ENCODE results near the gene PSMD11. TPM values are rescaled to one million over a fixed set of nuclear protein-coding genes. Genes with fewer than 3 reads are reported as not detected.
"Not testable (repeated sequence)": the region's sequence is repeated elsewhere in the genome, so short reads cannot be mapped to it uniquely, and the experiment has no call there.

Gene PSMD11
- polyA plus RNA-seq (ENCODE audit: insufficient read length), result 128 TPM
- long read RNA-seq, donor 1, full-length matches to known transcripts, result 30 of 37 reads
- long read RNA-seq, donor 1, partial matches to known transcripts, result 7 of 37 reads
- long read RNA-seq, donor 1, other reads (novel, unspliced or antisense), result 0 of 37 reads
- long read RNA-seq, donor 2, full-length matches to known transcripts, result 30 of 35 reads
- long read RNA-seq, donor 2, partial matches to known transcripts, result 5 of 35 reads
- long read RNA-seq, donor 2, other reads (novel, unspliced or antisense), result 0 of 35 reads
- long read RNA-seq, donor 3, full-length matches to known transcripts, result 14 of 14 reads
- long read RNA-seq, donor 3, partial matches to known transcripts, result 0 of 14 reads
- long read RNA-seq, donor 3, other reads (novel, unspliced or antisense), result 0 of 14 reads
- long read RNA-seq, donor 4, partial matches to known transcripts, result 5 of 6 reads
- long read RNA-seq, donor 4, other reads (novel, unspliced or antisense), result 0 of 6 reads
- long read RNA-seq, donor 5, full-length matches to known transcripts, result 36 of 41 reads
- long read RNA-seq, donor 5, partial matches to known transcripts, result 5 of 41 reads
- long read RNA-seq, donor 5, other reads (novel, unspliced or antisense), result 0 of 41 reads
- long read RNA-seq, donor 6, full-length matches to known transcripts, result 25 of 25 reads
- long read RNA-seq, donor 6, partial matches to known transcripts, result 0 of 25 reads
- long read RNA-seq, donor 6, other reads (novel, unspliced or antisense), result 0 of 25 reads
- long read RNA-seq, donor 7, full-length matches to known transcripts, result 48 of 48 reads
- long read RNA-seq, donor 7, partial matches to known transcripts, result 0 of 48 reads
- long read RNA-seq, donor 7, other reads (novel, unspliced or antisense), result 0 of 48 reads
- long read RNA-seq, donor 8, full-length matches to known transcripts, result 22 of 22 reads
- long read RNA-seq, donor 8, partial matches to known transcripts, result 0 of 22 reads
- long read RNA-seq, donor 8, other reads (novel, unspliced or antisense), result 0 of 22 reads

DNA sequence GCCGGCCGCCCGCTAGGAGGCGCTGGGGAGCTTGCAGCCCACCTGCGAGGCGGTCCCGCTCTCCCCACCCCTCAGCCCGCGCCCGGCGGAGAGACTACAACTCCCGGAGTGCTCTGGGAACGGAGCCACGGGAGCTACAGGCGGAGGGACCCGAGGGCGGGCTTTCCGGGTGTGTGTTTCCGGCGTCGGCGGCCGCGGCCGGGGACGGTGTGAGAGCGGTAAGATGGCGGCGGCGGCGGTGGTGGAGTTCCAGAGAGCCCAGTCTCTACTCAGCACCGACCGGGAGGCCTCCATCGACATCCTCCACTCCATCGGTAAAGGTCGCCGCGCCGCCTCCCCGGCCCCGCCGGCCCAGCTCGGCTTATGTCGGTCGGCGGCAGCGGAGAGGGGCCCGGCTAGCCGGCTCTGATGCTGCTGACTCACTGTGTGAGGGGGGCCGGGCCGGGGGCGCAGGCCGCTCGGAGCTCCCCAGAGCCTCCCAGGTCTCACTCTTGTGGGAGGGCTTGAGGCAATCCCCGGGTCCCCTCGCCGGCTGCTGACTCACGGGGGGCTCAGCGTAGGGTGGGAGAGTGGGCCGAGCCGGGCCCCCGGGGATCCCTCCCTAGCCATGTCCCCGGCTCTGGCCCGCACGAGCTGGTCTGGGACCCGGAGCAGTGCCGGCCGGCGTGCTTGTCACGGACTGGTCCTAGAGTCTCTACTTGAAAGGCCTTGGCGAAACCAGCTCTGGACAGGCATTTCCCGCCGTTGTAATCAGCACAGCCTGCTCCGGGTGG, at the start of gene PSMD11:
Gene PSMD11 (plus strand): TSS at position 210 of the 773 bp plus-strand sequence. CDS start 14 bp downstream, at position 224.
- peak; percentile 97 for DNase-seq

- DNase-seq, result no peak
Measured at GRCh38 chr17:32396343-32396742, 48.0 kb upstream of the PSMD11 start.

DNA sequence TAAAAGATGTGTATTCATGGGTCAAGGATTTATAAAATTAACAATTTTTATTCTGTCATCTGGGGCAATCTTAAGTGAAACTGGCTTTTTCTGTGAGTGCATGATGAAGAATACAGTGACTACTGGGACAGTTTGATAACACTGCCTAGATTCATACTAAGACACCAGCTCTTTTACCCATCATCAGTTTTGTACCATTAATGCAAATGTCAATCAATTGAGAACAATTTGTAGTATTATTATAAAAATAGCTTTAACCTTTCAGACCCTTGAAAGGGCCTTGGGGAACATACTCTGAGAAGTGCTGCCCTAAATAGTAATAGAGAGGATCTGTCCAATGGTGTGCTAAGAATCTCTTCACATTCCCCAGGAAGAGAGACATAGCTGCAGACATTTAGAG, 45.4 kb upstream of the PSMD11 start:
- DNase-seq, result no peak

GRCh38 chr17:32410085-32410484, 34.2 kb upstream of the PSMD11 start:
- DNase-seq, result not testable (repeated sequence)

GRCh38 chr17:32426894-32427293, 17.4 kb upstream of the PSMD11 start:
- DNase-seq, result no peak

DNA sequence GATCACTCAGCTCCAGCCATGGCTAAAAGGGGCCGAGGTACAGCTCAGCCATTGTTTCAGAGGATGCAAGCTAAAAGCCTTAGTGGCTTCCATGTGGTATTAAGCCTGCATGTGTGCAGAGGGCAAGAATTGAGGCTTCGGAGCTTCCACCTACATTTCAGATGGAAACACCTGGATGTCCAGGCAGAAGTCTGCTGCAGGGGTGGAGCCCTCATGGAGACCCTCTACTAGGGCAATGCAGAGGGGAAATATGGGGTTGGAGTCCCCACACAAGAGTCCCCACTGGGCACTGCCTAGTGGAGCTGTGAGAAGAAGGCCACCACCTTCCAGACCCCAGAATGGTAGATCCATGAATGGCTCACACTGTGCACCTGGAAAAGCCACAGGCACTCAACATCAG, 14.7 kb upstream of the PSMD11 start:
- DNase-seq, result no peak

DNA sequence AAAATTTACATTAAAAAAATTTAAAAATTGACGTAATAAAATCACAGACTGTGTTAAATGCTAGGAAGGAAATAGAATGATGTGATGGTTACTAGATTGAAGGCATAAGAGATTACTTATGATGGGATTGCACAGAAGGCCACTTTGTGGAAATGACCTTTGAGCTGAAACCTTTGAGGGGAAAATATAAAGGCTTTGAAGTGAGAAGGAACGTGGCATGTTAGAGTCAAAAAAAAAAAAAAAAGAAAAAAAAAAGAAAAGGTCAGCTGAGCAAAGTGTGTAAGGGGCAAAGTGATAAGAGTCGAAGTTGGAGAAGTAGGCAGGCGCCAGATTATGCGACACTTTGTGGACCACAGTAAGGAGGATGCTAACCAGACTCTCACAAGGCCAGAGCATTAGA, 3.6 kb upstream of the PSMD11 start:
- no peak for DNase-seq

DNA sequence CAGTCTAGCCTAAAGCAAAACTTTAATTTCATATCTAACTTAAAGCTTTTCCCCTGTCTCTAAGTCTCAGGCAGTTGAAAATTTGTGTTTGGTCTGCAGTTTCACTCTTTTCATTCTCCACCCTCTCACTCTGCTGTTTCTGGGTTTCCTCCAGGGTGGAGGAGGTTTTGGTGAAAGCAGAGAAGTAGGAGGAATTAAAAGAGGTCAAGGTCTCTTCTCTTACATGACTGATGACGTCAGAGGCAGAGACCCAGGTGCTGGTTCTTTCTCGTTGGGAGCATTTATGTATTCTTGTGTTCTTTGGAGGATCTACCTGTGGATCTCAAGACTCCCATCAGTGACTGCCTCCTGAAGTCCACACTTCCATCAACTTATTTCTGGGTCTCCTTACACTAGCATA, 2.4 kb upstream of the PSMD11 start:
- no peak for DNase-seq

- DNase-seq, result no peak
Measured at GRCh38 chr17:32443827-32444300, 446 bp upstream of the PSMD11 start.

DNA sequence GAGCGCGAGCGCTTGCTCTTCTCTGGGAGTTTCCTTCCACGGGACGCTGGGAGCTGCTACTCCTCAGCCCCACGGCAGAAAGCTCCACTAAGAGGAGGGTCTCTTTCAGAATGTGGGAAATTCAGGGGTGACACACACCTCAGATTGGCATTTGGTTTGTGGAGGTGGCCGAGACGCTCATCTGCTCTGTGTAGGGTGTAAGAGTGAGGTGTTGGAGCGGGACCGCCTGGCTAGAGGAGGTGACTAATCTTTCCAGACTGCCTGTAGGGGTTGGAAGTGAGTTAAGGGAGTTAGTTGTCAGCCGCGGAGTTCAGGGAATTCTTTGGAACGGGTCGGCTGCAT, 735 bp downstream of the PSMD11 start:
- DNase-seq, result peak; percentile 26

DNA sequence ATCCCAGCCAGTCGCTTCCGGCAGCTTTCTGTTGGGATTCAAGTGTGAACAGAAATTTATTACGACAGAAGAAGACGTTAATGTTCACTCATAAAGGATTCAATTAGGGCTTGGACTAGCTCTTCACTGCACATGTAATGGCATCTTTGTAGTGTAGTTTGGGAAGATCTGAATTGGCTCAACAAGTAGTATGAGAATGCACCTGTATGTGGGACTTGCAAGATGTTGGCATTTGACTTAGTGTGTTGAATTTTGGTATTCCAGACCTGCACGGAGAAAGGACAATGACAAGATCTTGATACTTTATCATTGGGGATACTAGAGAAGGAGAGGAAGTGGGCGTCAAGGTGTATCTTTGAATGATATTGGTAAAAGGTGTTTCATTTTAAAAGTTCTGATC, 1.2 kb downstream of the PSMD11 start:
- DNase-seq, result no peak

- no peak for DNase-seq
Measured at GRCh38 chr17:32445971-32446370, 1.7 kb downstream of the PSMD11 start.

DNA sequence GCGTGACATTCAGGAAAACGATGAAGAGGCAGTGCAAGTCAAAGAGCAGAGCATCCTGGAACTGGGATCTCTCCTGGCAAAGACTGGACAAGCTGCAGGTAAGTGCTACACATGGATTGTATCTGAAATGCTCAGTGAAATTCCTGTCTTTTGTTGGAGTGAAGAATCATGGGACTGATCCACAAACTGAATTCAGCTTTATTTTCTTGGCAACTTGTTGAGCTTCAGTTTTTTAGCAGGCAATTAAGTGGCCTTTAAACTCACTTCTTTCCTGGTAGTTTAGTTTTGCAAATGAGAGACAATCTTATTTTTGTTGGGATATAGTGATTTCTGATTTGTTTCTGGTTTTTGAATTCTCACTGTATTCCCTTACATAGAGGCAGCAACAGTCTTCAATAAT, 2.6 kb downstream of the PSMD11 start:
- DNase-seq, result no peak

DNA sequence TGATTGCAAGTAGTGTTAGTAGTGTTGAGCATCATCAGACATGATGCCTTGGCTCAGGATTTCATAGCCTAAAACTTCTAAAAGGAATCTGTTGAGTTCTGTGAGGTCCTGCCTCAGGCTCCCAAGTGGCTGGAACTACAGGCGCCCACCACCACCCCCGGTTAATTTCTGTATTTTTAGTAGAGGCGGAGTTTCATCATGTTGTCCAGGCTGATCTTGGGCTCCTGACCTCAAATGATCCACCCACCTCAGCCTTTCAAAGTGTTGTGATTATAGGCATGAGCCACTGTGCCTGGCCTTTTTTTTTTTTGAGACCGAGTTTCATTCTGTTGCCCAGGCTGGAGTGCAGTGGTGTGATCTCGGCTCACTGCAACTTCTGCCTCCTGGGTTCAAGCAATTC, 5.7 kb downstream of the PSMD11 start:
- no peak for DNase-seq

- not testable (repeated sequence) for DNase-seq
Measured at GRCh38 chr17:32450379-32450778, 6.1 kb downstream of the PSMD11 start.

DNA sequence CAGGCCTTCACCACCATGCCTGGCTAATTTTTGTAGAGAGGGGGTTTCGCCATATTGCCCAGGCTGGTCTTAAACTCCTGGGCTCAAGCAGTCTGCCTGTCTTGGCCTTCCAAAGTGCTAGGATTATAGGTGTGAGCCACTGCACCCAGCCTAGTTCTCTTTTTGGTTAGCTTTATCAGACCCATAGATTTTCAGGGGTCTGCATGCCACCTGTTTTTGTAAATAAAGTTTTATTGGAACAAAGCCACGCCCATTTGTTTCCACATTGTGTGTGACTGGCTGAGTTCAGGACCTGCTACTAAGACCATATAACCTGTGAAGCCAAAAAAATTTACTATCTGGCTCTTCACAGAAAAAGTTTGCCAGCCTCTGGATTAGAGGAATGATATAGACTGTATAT, 7.6 kb downstream of the PSMD11 start:
- DNase-seq, result no peak

GRCh38 chr17:32452281-32452680, 8.0 kb downstream of the PSMD11 start:
- DNase-seq, result no peak

- no peak for DNase-seq
Measured at GRCh38 chr17:32453370-32453769, 9.1 kb downstream of the PSMD11 start.

DNA sequence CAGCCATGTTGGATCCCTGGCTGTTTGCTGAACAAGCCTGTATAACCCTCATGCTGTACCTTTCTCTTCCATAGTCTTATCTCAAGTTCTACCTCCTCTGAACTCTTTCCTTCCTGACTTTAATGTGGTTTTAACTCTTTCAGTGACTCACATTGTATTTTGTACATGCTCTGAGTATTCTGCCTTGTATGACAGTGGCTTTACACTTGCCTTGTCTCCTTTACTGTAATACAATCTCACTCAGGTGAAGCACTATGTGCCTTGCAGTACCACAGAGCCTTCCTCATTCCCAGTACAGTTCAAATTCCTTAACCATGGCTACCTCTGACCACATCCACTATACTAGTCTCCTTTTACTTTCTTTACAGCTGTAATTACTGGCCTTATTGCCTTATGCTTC, 14.1 kb downstream of the PSMD11 start:
- DNase-seq, result no peak

DNA sequence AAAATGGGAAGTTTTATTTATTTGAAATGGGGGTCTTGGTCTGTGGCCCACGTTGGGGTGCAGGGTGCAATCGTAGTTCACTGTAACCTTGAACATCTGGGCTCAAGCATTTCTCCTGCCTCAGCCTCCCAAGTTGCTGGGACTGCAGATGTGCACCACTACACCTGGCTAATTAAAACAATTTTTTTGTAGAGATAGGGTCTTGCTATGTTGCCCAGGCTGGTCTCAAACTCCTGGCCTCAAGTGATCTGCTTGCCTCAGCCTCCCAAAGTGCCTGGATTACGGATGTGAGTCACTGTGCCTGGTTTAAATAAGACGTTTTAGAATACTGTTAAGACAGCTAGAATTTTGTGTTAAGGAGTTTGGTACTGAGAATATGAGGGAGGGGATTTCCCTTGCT, 15.7 kb downstream of the PSMD11 start:
- DNase-seq, result no peak

GRCh38 chr17:32461498-32461852, 17.2 kb downstream of the PSMD11 start:
- DNase-seq, result no peak
